HepG2 (cell line): ENCODE measurements around the gene APOBEC3H. TPM values are rescaled to one million over a fixed set of nuclear protein-coding genes. Genes with fewer than 3 reads are reported as not detected.

Experiments used
- HOXA5 ChIP-seq: sonication (generic); formaldehyde crosslinking; IDR thresholded peaks from 2 replicates; pipeline ENCODE4 v1.4.0; 2020; ENCODE audit warnings: missing genetic modification reagents
- LBX2 ChIP-seq: sonication (generic); formaldehyde crosslinking; IDR thresholded peaks from 2 replicates; pipeline ENCODE4 v1.5.0; 2020; ENCODE audit warnings: missing genetic modification reagents, mild to moderate bottlenecking, borderline replicate concordance
- PRMT3 ChIP-seq: sonication (generic); formaldehyde crosslinking; IDR thresholded peaks from 2 replicates; pipeline ENCODE4 v1.8.1; 2022; ENCODE audit warnings: low read depth, mild to moderate bottlenecking, moderate library complexity, missing genetic modification reagents, borderline replicate concordance
- ZBTB4 ChIP-seq: sonication (generic); formaldehyde crosslinking; IDR thresholded peaks from 2 replicates; pipeline ENCODE4 v1.4.0; 2020; ENCODE audit warnings: missing genetic modification reagents, mild to moderate bottlenecking, borderline replicate concordance
- ZXDC ChIP-seq: sonication (generic); formaldehyde crosslinking; IDR thresholded peaks from 2 replicates; pipeline ENCODE4 v1.5.0; 2020; ENCODE audit warnings: mild to moderate bottlenecking, missing genetic modification reagents
- polyA plus RNA-seq, 8 experiments: library from polyadenylated mRNA; depleted of rRNA in 3 of 8; stranded (reverse) in 7 of 8; unstranded in 1 of 8; fragments of >200 nt; fragmentation: Illumina TruSeq in 4 of 8; extraction: Trizol in 4 of 8; gene quantifications; 2 replicates each; pipeline versions ENCODE4 v1.2.1 to v1.2.3, GENCODE V29; 2011 to 2016; ENCODE audit warnings: low read depth in 4 of 8, missing spikeins in 1 of 8, mixed read lengths in 1 of 8; ENCODE audit not compliant: insufficient read depth in 1 of 8
- total RNA-seq, 5 experiments: library from RNA; depleted of rRNA; stranded (reverse); fragments of >200 nt; fragmentation: Illumina TruSeq; extraction: Trizol; gene quantifications; 2 replicates each; pipeline ENCODE4 v1.2.3, GENCODE V29; 2016; ENCODE audit warnings: low read depth in 1 of 5

The APOBEC3H gene
- total and polyA plus RNA-seq, 2 of the 13 experiments (the other 11 are each of a cell fraction or from before 2014, with no cell fraction given), result 0.18 to 0.31 TPM

GRCh38 chr22:39081598-39081997 is 15.4 kb upstream of the APOBEC3H start (continued):
- TF ChIP-seq LBX2 (CRISPR knock-in tag), result no peak
- no peak for TF ChIP-seq PRMT3 (CRISPR knock-in tag)
- TF ChIP-seq ZXDC (CRISPR knock-in tag), result no peak
- no peak for TF ChIP-seq ZBTB4 (CRISPR knock-in tag)
- TF ChIP-seq HOXA5 (CRISPR knock-in tag), result no peak
